Nephron (organoid): Measurements from ENCODE around the gene SENP6.
A peak's percentile ranks its signal among the peaks of the same experiment; 100 is the strongest.

ENCODE experiments used
- H3K27ac Mint-ChIP-seq, 3 experiments: 2 replicates each; pipeline ENCODE4 v1.8.0; 2020; ENCODE audit warnings: mixed read lengths in 3 of 3, mild to moderate bottlenecking in 2 of 3, moderate library complexity in 1 of 3
- H3K27me3 Mint-ChIP-seq: 2 replicates; pipeline ENCODE4 v1.8.0; 2021; ENCODE audit warnings: low read depth, mild to moderate bottlenecking, moderate library complexity, mixed read lengths
- H3K36me3 Mint-ChIP-seq: 2 replicates; pipeline ENCODE4 v1.8.0; 2020; ENCODE audit warnings: low read depth, mixed read lengths
- H3K4me1 Mint-ChIP-seq: 2 replicates; pipeline ENCODE4 v1.8.0; 2020; ENCODE audit warnings: mixed read lengths
- H3K4me3 Mint-ChIP-seq, 3 experiments: 2 replicates each; pipeline ENCODE4 v1.8.0; 2020; ENCODE audit warnings: mild to moderate bottlenecking in 3 of 3, mixed read lengths in 3 of 3, moderate library complexity in 2 of 3
- H3K9me3 Mint-ChIP-seq: 2 replicates; pipeline ENCODE4 v1.8.0; 2020; ENCODE audit warnings: mixed read lengths
- TF ChIP-seq, protein P1 (sequence below), 3 experiments: fragments of 200-600 bp; sonication (generic); IDR thresholded peaks; one replicate each; pipeline ENCODE4 v1.5.0; 2021; ENCODE audit warnings: antibody characterized with exemption in 3 of 3; ENCODE audit not compliant: unreplicated experiment in 3 of 3

The SENP6 gene

DNA sequence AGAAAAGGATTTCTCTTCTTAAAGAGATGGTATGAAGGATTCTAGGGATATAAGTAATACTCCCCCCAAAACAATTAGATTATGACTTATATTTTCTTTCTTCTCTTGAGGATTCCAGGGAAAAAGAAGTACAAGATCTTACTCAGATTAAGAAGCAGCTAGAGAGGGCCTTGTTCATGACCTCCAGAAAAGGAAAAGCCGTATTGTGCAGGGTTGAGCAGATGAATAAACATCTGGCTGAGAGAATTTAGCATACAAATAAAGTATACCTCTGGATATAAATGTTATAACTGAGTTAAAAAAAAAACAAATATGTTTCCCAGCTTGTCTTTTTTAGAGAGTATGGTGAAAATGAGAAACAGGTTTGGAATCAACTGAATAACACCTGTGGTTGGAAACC, 158.6 kb downstream of the SENP6 start:
- peaks cover 7% of the 10 kb centered on the region for H3K36me3 Mint-ChIP-seq
- TF ChIP-seq, protein P1, sequence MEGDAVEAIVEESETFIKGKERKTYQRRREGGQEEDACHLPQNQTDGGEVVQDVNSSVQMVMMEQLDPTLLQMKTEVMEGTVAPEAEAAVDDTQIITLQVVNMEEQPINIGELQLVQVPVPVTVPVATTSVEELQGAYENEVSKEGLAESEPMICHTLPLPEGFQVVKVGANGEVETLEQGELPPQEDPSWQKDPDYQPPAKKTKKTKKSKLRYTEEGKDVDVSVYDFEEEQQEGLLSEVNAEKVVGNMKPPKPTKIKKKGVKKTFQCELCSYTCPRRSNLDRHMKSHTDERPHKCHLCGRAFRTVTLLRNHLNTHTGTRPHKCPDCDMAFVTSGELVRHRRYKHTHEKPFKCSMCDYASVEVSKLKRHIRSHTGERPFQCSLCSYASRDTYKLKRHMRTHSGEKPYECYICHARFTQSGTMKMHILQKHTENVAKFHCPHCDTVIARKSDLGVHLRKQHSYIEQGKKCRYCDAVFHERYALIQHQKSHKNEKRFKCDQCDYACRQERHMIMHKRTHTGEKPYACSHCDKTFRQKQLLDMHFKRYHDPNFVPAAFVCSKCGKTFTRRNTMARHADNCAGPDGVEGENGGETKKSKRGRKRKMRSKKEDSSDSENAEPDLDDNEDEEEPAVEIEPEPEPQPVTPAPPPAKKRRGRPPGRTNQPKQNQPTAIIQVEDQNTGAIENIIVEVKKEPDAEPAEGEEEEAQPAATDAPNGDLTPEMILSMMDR (IDR thresholded peaks at IDR 0.05; ENCODE audit: unreplicated experiment in 3 of 3): no peak
- no peaks in the 10 kb centered on the region for H3K27me3 Mint-ChIP-seq
- peaks cover 11% of the 10 kb centered on the region for H3K4me1 Mint-ChIP-seq
- peak overlapping the region in 1 of 3 experiments; percentile 4 for H3K27ac Mint-ChIP-seq
- H3K9me3 Mint-ChIP-seq: no peaks in the 10 kb centered on the region
- H3K4me3 Mint-ChIP-seq: no peak overlapping the region

DNA sequence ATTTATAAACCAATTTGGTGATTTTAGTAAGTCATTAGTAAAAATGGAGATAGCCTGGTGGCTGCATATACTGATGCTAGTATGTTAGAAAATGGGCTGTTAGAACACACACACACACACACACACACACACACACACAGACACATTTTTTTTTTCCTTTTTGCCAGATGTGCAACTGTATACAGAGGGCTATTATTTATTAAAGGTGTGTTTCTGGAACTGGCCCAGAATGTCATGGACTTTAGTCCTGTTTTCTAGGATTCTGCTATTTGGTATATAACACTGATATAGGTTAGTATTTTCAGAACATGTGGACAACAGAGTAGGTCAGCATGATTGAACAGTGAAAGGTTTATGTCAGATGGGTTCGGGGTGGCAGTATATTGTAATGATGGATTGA, 159.8 kb downstream of the SENP6 start:
- Mint-ChIP-seq H3K27ac (no peak overlapping the region), H3K4me3 (no peak overlapping the region), H3K4me1 (peaks cover 11% of the 10 kb centered on the region), H3K27me3 (no peaks in the 10 kb centered on the region), H3K36me3 (peaks cover 7% of the 10 kb centered on the region), H3K9me3 (no peaks in the 10 kb centered on the region)
- TF ChIP-seq, protein P1 (IDR thresholded peaks at IDR 0.05; ENCODE audit: unreplicated experiment in 3 of 3): no peak

DNA sequence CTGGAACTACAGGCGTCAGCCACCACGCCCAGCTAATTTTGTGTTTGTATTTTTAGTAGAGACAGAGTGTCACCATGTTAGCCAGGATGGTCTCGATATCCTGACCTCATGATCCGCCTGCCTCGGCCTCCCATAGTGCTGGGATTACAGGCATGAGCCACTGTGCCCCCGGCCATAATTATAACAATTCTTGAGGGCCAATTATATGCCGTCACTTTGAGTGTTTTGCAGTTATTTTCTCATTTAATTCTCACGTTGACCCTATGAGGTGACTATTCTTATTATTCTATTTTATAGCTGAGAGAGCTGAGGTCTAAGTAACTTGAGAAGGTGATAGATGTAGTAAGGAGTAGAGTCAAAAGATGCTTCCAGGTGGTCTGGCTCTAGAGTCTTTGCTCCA, 160.4 kb downstream of the SENP6 start:
- Mint-ChIP-seq H3K27ac (no peak overlapping the region), H3K9me3 (no peaks in the 10 kb centered on the region), H3K4me3 (no peak overlapping the region), H3K36me3 (peaks cover 7% of the 10 kb centered on the region), H3K27me3 (no peaks in the 10 kb centered on the region), H3K4me1 (peaks cover 11% of the 10 kb centered on the region)
- TF ChIP-seq, protein P1 (IDR thresholded peaks at IDR 0.05; ENCODE audit: unreplicated experiment in 3 of 3): no peak

DNA sequence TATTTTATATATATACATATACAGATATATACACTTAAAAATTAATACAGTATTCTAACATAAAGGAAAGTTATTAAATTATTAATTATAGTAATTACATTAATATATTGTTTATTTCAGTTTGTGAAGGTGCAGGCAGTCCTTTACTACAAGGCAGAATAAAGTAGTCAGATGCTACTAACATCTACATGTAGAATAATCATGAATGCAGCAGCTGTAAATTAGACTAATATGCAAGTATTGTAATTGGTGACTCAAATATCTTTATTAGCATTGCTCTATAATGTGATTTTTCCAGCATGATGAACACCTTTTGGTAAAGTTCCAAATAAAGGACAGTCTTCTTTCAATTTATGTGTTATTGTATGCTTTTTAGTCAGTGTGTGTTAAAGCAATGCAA, 164.7 kb downstream of the SENP6 start:
- no peaks in the 10 kb centered on the region for H3K27me3 Mint-ChIP-seq
- TF ChIP-seq, protein P1 (IDR thresholded peaks at IDR 0.05; ENCODE audit: unreplicated experiment in 3 of 3): no peak
- H3K4me1 Mint-ChIP-seq: no peaks in the 10 kb centered on the region
- no peak overlapping the region for H3K4me3 Mint-ChIP-seq
- H3K27ac Mint-ChIP-seq: no peak overlapping the region
- no peaks in the 10 kb centered on the region for H3K9me3 Mint-ChIP-seq
- H3K36me3 Mint-ChIP-seq: peaks cover 3% of the 10 kb centered on the region
